Pons (tissue), 1 donor: ENCODE results near the gene ZBP1.
"Not testable (repeated sequence)": the region's sequence is repeated elsewhere in the genome, so short reads cannot be mapped to it uniquely, and the experiment has no call there.

Source experiments
- DNase-seq: peaks from one replicate; pipeline ENCODE4 v3.0.0-alpha.2; 2016; ENCODE audit warnings: low spot score

The ZBP1 gene

DNA sequence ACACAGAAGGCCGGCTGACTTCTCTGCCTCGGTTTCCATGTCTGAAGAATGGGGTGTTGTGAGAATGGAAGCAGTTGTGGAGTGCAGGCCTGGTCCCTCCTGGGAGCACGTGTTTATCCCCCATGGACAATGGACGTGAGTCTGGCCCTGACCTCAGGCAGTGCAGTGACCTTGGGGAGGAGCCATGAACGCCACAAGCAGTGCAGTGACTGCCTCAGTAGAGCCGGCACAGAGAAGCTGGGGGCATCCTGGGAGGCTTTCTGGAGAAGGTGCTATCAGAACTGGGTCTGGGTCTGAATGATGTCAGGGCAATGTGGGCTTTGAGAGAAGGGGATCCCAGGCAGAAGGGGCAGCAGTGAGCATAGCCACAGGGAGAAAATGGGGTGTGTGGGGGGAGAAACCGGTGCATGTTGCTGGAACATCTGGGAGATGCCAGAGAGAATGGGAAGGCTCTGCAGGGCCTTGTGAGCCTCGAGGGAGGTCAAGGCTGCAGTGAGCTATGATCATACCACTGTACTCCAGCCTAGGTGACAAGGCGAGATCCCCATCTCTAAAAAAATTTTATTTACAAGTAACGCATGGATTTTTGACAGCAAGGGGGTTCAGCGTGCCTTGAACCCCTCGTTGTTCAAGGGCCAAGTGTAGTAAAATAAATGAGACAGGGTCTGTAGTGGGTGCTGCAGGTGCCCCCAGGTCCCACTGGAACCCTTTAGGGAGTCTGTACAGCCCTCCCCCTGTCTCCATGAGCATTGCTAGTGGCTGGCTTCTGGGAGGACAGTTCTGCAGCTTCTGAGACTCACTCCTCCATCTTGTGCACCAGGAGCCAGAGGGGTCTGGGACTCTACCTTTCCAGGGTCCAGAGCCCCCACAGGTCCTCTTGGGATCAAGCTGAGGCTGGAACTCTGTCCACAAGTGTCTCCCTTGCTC is 27.0 kb upstream of the ZBP1 start:
- no peak for DNase-seq

DNA sequence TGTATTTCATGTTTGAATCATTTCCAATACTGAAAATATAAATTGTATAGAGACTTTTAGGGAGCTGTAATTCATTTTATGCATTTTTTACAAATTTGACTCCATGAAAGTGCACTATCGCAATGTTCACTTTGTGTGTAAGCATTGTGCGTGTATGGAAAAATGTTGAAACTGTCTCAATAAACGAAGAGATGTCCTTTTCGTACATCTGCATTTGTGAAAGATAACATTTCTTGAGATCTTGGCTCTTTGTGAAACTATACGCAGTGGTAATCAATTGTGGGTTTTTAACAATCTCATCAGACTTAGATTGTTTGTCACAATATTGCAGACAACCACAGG is 18.6 kb upstream of the ZBP1 start:
- no peak for DNase-seq

DNA sequence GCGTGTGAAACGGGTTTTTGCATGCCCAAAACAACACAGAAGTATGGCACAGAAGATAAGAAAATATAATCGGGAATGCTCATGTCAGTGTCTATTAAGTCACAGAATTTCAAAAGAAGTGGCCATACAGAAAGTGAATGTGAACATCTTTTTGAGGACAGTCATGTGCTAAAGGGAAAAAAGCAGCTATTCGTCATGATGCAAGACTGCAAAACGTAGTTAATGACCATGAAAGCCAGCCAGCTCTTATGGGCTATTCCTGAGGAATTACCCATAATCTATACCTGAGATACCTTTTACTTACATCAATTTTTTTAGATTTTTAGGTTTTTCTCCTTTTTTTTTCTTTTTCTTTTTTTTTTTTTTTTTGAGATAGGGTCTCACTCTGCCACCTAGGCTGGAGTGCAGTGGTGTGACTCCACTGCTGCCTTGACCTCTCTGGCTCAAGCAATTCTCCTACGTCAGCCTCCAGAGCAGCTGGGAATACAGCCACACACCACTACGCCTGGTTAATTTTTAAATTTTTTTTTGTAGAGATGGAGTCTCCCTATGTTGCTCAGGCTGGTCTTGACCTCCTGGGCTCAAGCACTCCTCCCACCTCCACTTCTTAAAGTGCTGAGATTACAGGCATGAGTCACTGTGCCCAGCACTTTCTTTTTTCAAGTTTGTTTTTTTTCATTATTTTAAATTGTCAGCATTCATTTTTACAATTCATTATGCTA is 18.1 kb upstream of the ZBP1 start:
- DNase-seq, result no peak

DNA sequence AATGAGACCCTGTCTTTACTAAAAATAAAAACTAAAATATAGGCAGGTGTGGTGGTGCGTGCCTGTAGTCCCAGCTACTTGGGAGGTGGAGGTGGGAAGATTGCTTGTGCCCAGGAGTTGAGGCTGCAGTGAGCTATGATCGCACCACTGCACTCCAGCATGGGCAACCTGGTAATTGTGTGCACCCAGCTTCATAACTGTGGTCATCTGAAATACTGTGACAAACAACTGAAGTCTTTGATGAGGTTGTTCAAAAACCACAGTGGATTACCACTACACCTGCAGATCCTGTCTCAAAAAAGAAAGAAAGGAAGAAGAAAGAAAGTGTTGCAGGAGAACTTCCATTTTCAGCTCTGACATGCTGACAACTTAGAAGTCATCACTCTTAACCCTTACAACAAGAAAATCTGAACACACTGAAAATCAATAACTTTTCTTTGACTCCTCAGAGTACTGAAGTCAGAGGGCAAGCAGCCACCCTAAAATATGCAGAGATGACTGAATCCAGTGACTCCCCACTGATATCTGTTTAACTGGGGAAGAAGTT is 13.8 kb upstream of the ZBP1 start:
- DNase-seq, result no peak

DNA sequence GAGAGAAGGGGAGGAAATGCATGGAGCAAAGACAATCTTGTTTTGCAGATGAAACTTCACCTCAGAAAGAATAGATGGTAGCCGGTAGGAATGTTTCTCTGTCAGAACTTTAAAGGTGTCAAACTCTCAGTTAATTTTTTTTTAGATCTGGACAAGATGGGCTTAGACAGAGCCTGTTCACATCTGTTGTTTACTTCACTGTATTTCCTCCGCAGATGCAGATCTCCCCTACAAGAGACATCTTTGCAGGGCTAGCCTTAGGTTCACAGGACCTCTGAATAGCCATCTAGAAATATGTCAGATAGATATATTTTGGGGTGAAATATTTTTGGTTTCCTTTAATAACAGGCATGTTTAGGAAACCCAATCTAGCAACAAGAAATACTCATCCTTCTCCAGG is 12.1 kb upstream of the ZBP1 start:
- DNase-seq, result no peak

DNA sequence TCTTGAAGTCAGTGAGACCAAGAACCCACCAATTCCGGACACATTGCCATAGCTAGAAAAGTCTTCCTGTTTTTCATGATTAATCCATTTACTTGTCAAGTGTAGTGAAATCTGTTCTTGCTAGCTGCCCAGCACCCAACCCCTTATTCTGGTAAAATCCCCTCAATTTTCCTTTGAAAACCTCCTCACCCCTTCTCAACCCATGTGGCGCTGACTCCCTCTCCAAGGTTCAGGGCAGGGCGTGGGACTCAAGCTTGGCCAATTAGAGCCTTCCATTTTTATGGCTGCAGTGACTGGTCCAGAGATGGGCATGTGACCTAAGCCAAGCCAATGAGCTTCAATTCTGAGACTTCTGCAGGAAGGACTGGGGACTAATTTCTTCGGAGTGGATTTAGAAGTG is 9.8 kb upstream of the ZBP1 start:
- DNase-seq, result peak; percentile 42

DNA sequence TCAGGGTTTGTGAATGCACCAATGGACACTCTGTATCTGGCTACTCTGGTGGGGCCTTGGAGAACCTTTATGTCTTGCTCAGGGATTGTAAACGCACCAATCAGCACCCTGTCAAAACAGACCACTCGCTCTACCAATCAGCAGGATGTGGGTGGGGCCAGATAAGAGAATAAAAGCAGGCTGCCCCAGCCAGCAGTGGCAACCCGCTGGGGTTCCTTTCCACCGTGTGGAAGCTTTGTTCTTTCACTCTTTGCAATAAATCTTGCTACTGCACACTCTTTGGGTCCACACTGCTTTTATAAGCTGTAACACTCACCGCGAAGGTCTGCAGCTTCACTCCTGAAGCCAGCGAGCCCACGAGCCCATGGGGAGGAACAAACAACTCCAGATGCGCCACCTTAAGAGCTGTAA is 9.3 kb upstream of the ZBP1 start:
- not testable (repeated sequence) for DNase-seq

DNA sequence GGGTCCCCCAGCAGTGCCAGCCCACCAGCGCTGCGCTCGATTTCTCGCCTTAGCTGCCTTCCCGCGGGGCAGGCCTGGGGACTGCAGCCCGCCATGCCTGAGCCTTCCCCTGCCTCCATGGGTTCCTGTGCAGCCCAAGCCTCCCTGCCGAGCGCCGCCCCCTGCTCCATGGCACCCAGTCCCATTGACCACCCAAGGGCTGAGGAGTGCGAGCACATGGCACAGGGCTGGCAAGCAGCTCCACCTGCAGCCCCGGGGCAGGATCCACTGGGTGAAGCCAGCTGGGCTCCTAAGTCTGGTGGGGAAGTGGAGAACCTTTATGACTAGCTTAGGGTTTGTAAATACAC is 8.7 kb upstream of the ZBP1 start:
- not testable (repeated sequence) for DNase-seq

DNA sequence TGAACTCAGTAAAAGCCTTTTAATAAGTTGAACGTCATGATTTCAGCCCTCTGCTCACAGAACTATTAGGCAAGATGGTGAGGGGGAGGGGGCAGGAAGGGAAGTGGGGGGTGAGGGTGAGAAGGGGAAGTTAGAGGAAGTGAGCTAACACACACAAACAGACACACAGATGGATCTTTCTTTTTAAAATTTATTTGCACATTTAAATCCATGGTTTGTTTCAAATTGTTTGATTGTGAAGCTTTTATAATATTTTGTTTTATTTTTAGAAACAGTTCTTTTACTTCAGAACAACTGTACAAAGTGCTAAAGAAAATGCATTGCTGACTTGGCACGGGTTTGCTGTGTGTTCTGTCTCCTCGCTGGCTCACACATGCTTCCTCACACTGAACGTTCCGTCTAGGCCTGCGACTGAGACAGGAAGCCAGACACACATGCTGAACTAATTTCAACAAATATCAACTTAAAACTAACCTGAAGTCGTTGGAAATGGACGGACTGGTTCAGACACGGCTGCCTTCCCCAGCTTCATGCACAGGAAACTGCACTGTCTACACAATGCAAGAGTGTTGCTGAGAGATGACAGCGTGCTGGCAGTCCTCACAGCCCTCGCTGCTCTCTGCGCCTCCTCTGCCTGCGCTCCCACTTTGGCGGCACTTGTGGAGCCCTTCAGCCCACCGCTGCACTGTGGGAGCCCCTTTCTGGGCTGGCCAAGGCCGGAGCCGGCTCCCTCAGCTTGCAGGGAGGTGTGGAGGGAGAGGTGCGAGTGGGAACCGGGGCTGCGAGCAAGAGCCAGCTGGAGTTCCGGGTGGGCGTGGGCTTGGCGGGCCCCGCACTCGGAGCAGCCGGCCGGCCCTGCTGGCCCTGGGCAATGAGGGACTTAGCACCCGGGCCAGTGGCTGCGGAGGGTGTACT is 8.1 kb upstream of the ZBP1 start:
- peak; percentile 62 for DNase-seq

DNA sequence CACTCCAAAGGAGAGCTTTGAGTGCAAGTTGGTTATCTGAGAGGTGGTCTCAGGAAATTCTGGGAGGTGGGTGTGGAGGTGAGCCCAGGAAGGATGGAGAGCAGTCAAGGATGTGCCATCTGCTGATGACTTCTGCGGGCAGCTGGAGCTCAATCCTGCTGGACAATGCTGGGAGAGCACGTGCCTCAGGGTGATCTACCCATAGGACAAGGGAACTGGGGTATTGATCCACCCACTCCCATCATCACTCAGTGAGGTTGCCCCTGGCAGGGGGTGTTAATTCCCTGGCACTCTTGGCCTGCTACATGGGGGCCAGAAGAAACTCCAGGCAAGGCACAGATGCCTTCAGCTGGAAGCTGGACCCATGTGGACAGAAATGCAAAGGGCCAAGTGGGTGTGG is 7.1 kb upstream of the ZBP1 start:
- DNase-seq, result no peak

DNA sequence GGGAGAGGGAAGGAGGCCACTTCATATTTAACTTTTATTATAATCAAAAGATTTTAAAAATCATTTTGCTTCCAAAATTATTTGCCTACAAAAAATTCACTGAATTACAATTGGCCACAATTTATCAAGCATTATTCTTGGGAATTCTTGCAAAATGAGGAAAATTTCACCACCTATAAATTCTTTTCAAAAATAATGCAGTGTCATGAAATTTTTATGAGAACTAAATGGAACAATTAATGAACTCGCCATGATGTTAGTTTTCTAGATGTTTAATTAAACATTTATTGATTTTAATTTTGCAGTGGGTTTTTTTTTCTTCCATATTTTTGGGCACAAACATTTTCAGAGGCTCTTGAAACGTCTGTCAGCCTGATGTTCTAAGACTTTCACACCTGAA is 5.8 kb upstream of the ZBP1 start:
- no peak for DNase-seq

DNA sequence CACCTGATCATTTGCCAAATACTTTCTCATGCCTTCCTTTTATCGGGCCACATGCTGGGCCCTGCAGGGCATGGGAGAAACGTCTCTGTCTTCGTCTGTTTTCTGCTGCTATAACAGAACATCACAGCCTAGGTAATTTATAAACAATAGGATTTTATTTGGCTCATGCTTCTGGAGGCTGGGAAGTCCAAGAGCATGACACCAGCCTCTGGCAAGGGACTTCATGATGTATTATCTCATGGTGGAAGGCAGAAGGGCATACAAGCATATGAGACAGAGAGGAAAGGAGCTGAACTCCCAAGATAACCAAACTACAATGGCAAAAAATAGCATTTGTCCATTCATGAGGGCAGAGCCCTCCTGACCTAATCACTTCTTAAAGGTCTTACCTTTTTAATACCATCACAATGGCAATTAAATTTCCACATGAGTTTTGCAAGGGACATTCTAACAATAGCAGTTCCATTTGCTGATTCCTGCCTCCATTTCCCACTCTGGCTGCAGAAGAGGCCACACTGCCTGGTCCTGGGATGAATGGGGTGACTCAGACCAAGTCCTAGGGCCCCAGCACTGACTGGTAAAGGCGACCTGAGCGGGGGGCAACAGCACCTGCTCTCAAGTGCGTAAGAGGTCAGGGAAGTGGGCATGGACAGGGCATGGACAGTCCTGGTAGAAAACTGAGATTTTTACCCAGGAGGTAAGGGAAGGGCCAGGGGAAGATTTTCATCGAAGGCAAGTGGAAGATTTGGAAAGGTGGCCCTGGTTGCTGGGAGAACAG is 5.1 kb upstream of the ZBP1 start:
- no peak for DNase-seq

DNA sequence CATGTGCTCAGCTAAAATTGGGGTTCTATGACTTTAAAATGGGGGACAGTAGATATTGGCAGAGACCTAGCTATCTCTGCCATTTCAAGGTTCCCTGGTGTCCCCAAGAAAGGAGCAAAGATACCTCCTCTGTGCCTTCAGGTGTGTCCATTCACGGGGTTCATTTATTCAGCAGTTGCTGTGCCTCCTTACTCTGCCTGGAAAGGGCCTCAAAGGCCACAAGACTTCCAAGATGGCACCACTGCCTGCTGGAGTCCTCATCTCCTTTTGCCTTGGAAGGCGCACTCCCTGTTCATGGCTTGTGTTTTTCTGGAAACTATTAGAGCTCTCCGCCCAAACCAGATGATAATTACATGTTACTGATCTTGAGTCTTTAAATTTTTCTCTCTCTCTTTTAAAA is 3.9 kb upstream of the ZBP1 start:
- no peak for DNase-seq

DNA sequence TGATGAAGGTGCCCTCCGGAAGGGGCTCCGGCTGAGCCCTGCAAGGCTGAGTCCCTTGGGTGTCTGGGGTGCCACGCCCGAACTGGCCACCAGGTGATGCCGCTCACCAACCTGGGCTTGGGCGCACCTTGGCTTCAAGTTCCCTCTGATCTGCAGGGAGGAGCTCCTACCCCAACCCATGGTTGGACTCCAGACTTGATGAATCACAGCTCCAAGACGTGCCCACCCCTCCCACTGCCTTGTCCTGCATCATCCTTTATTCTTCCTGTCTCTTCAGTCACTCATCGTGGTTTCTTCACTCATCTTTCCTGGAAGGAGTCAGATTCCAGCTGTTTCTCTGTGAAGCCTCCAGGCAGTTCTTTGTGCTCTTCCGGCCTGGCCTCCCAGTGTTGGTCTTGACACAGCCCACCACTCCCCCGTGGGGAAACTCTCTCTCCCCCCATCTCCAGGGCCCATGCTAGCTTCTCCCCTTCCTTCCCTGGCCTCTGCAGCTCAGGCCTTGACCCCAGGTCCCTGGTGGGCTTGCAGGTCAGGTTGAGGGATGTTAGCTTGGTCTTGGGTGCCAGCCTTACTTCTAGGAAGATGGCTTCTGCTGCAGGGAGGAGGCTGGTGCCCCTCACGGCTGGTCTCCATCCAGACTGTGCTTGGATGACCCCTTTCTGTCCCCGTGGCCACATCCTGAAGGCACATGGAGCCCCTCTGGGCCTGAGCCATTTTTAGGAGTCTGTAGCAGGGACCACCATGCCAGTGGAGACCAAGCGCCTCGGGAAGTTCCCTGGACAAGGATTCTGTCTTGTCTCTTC is 2.6 kb upstream of the ZBP1 start:
- DNase-seq, result no peak

DNA sequence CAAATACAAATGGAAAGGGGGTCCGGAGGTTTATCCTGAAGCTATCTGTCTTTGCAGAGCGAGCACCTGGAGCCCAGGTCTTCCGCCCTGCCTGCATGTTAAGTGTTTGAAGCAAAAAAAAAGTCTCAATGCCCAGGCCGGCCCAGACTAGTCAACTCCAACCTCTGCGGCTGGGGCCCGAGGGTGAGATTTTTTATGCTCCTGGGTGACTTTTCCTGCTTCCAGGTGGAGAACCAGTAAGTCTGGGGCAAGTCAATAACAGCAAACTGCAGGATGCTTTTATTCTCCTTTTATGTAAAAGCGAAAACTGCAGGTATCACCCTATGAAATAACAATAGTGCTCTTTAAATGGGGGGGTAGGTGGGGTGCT is 2.0 kb upstream of the ZBP1 start:
- DNase-seq, result no peak

DNA sequence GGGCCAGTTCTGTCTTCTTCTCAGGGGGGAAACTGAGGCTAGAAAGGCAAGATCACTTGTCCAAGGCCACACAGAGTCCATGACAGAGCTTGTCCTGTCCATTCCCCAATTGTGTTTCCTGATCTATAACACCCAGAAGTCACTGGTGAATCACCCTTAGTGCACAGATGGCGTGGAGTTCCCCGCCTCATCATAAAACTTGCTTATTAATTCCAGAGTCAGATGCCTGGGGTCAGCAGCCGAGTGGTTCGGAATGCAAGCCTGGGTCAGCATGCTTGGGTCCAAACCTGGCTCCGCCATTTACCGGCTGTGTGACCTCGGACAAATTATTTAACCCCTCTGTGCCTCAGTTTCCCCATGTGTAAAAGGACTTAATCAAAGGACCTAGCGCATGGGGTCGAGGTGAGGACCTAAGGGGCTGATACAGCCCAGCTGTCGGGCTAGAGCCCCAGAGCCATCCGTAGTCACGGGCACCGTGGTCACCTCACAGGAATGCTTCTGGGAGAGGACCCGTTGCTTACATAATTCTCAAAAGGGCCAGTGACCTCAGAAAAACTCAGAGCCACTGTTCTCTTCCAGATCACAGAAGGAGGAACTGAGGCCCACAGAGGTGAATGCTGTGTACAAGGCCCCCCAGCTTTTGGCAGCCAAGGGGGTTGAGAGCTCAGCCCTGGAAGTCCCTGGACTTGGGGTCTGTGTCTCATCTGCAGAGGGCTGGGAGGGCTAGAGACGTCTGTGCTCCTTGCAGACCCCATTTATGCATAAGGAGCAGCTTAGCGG is 1.4 kb upstream of the ZBP1 start:
- DNase-seq, result no peak

DNA sequence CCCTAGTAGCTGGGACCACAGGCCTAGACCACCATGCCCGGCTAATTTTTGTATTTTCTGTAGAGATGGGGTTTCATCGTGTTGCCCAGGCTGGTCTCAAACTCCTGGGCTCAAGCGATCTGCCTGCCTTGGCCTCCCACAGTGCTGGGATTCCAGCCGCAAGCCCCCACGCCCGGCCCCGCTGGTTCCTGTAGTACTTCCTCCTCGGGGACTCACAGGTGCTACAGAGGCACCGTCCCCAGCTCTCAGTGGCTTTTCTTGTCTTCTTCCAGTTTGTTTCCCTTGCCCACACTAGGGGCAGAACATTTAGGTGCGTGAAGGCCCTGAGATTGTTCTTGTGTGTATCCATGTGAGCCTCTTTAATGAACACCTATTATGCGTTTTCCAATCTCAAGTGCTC is 773 bp upstream of the ZBP1 start:
- DNase-seq, result no peak

DNA sequence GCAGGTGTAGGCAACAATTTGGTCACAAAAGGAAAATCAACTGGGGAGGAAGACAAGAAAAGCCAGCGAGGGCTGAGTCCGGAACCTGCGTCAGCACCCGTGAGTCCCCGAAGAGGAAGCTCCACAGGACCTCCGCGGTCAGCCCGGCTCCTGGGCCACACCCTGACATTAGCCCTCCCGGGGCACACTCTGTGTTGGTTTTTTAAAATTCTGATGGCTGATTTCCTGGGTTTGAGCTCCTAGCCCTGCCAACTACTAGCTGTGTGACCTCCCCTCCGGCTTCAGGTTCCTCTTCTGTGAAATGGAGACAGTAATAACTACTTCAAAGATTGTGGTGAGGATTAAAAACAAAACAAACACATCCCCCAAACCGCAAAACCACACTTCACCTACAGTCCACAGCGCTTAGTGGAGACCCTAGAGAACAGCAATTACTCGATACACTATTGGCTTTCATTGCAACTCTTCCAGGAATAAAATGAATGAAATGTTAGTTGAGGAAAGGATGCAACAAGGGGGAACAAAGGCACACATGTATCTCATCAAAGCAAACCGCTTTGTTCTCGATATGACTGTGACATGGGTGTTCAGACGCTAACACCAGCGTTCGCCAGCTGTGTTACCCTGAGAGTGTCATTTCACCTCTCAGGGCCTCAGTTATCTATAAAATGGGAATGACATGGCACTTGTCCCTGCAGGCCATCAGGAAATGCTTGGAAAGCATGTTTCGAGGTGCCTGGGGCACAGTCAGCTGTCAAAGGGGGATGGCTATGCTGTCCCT is 985 bp downstream of the ZBP1 start:
- DNase-seq, result peak; percentile 42

DNA sequence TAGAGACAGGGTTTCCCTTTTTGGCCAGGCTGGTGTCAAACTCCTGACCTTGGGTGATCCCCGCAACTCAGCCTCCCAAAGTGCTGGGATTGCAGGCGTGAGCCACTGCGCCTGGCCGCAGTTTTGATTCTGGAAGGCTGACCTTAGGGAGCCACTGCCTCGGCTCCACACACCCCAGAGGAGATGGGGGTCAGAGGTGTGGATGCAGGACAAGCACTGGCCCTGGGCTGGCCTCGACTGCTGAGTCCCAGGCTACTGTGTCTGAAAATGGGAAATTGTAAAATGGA is 1.5 kb downstream of the ZBP1 start:
- DNase-seq, result no peak
